PFSK-1 (cell line): ENCODE measurements around the gene LILRB2.

Experiments
- SIN3A ChIP-seq: IDR thresholded peaks from 2 replicates; pipeline ENCODE4 v1.6.1; 2012; ENCODE audit warnings: mild to moderate bottlenecking, low read length, moderate library complexity, borderline replicate concordance; ENCODE audit not compliant: insufficient read depth
- TAF1 ChIP-seq: IDR thresholded peaks from 2 replicates; pipeline ENCODE4 v1.6.1; 2012; ENCODE audit warnings: low read length, control low read depth, borderline replicate concordance; ENCODE audit not compliant: insufficient read depth
- TF ChIP-seq, protein P1 (sequence below), 2 experiments: IDR thresholded peaks; 2 replicates each; pipeline versions ENCODE4 v1.6.1 to v1.8.0; 2011 to 2012; ENCODE audit warnings: low read depth in 2 of 2, low read length in 2 of 2, control low read depth in 1 of 2, inconsistent platforms in 1 of 2, mild to moderate bottlenecking in 1 of 2, moderate library complexity in 1 of 2; ENCODE audit not compliant: insufficient read depth in 1 of 2

DNA sequence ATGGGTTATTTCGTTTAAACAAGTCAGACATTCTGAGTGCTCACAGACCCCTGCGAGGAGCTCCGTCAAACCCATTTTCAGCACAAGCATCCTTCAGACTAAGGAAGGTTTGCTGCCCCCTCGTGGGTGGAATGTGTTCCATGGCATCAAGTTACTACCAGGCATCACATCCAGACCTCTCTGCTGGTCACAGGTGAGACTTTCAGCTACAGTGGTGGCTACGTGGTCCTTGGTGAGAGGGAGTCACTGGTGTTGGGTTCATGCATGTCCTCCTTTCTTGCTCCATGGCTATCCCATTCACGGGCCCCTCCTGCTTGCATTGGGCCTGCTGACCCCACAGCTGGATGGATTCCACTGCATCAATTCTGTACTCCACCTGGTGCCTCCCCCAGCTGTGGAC lies 14.8 kb downstream of the LILRB2 start:
- TF ChIP-seq SIN3A (no peak), TAF1 (no peak)
- TF ChIP-seq, protein P1, sequence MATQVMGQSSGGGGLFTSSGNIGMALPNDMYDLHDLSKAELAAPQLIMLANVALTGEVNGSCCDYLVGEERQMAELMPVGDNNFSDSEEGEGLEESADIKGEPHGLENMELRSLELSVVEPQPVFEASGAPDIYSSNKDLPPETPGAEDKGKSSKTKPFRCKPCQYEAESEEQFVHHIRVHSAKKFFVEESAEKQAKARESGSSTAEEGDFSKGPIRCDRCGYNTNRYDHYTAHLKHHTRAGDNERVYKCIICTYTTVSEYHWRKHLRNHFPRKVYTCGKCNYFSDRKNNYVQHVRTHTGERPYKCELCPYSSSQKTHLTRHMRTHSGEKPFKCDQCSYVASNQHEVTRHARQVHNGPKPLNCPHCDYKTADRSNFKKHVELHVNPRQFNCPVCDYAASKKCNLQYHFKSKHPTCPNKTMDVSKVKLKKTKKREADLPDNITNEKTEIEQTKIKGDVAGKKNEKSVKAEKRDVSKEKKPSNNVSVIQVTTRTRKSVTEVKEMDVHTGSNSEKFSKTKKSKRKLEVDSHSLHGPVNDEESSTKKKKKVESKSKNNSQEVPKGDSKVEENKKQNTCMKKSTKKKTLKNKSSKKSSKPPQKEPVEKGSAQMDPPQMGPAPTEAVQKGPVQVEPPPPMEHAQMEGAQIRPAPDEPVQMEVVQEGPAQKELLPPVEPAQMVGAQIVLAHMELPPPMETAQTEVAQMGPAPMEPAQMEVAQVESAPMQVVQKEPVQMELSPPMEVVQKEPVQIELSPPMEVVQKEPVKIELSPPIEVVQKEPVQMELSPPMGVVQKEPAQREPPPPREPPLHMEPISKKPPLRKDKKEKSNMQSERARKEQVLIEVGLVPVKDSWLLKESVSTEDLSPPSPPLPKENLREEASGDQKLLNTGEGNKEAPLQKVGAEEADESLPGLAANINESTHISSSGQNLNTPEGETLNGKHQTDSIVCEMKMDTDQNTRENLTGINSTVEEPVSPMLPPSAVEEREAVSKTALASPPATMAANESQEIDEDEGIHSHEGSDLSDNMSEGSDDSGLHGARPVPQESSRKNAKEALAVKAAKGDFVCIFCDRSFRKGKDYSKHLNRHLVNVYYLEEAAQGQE (IDR thresholded peaks at IDR 0.05; ENCODE audit: insufficient read depth in 1 of 2, low read depth in 2 of 2, low read length in 2 of 2), result no peak
